GM20431 (cell line): ENCODE measurements around the gene PNKP.
"Not testable (repeated sequence)": the region's sequence is repeated elsewhere in the genome, so short reads cannot be mapped to it uniquely, and the experiment has no call there.

Experiments
- in situ Hi-C: fragments of 300-500 bp; cut with MseI, MboI; formaldehyde crosslinking; loops from one replicate; pipeline ENCODE4 v1.15.0; 2020; ENCODE audit warnings: low sequenced_read_pairs; ENCODE audit not compliant: unreplicated experiment

PNKP gene

GRCh38 chr19:49830766-49831165 is 36.6 kb downstream of the PNKP start:
- in situ Hi-C loops = no loop called here

DNA sequence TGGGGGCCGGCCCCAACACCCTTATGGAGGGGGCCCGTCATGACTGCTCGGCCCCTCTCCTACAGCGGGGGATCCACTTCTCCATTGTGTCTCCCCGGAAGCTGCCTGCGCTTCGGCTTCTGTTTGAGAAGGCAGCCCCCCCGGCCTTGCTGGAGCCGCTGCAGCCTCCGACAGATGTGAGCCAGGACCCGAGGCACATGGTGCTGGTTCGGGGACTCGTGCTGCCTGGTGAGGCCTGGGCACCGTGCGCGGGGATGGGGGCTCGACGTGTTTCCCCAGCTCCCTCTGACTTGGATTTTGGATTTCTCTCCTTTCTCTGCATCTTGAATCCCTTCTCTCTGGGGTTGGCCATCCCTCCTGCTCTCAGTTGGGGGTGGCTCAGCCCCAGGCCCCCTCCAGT is 37.7 kb downstream of the PNKP start:
- in situ Hi-C loops = no loop called here

- in situ Hi-C loops = no loop called here
These were observed 38.2 kb downstream of the PNKP start for GRCh38 chr19:49829200-49829599.

DNA sequence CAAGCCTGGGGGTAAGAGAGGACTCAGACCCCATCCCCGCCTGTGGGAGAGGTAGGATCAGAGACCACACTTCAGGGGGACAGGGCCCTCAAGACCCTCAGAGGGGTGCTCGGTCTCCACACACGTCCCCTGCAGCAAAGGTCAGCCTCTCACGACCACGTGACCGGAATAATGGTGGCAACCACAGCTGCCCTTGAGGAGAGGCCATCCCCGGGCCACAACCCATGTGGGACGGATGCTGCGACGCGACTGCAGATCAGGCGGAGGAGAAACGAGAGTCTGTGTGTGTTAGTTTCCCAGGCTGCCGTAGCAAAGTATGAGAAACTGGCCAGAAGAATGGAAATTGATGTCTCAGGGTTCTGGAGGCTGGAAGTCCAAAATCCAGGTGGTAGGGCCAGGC is 40.3 kb downstream of the PNKP start:
- in situ Hi-C loops = no loop called here

DNA sequence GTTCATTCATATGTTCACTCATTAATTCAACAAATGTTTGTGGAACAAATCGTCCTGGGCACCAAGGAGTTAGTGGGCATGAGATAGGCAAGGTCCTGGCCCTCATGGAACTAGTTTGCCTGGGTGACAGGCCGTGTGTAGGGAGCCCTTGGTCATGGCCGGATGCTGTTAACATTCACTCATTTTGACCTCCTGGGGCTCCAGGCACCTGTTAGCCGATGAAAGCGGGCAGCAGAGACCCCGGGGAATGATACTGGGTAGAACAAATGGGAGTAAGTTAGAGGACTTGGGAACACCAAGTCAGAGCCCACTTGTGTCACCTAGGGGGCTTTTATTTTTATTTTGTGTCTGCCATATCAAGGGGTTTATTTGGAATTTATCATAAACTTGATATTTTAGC is 42.7 kb downstream of the PNKP start:
- in situ Hi-C loops = no loop called here

GRCh38 chr19:49823472-49823871 is 43.9 kb downstream of the PNKP start:
- in situ Hi-C loops = no loop called here

DNA sequence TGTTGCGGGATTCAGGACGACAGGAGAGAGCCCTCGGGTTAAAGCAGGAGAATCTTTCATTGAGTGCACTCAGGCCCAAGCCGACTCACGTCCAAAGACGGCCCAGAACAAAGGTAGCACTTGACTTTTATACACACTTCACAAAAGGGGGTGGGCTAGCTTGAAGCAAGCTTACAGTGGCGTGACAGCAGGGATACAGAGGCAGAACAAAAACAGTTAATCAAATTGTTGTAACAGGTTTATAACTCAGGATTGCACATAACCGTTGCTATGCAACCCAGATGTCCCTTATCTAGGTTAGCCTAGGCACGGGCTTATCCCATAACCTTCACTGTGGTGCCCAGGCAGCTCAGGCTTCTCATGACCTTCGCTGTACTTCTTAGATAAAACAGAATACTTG is 47.3 kb downstream of the PNKP start:
- in situ Hi-C loops = no loop called here

GRCh38 chr19:49819452-49820115 is 47.8 kb downstream of the PNKP start:
- in situ Hi-C loops = not testable (repeated sequence)

DNA sequence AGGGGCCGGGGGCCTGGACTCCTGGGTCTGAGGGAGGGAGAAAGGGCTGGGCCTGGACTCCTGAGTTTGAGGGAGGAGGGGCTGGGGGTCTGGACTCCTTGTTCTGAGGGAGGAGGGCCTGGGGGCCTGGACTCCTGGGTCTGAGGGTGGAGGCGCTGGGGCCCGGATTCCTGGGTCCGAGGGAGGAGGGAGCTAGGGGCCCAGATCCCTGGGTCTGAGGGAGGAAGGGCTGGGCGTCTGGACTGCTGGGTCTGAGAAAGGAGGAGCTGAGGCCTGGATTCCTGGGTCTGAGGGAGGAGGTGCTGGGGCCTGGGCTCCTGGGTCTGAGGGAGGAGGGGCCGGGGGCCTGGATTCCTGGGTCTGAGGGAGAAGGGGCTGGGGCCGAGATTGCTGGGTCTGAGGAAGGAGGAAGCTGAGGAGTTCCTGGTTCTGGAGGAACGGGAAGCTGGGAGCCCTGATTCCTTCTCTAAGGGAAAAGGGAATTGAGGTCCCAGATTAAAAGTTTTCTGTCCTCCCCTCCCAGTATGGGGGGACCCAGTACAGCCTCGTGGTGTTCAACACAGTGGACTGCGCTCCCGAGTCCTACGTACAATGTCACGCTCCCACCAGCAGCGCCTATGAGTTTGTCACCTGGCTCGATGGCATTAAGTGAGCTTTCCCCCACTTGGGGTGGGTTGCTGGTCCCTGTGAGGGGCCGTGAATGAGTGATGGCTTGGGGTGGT is 48.6 kb downstream of the PNKP start:
- in situ Hi-C loops = no loop called here

- in situ Hi-C loops = no loop called here
These were observed 49.3 kb downstream of the PNKP start, which contains the start of gene MED25 for GRCh38 chr19:49817964-49818648. TSS of gene MED25 (plus strand) at chr19:49818289. CDS start at chr19:49818342, 53 bp downstream.

DNA sequence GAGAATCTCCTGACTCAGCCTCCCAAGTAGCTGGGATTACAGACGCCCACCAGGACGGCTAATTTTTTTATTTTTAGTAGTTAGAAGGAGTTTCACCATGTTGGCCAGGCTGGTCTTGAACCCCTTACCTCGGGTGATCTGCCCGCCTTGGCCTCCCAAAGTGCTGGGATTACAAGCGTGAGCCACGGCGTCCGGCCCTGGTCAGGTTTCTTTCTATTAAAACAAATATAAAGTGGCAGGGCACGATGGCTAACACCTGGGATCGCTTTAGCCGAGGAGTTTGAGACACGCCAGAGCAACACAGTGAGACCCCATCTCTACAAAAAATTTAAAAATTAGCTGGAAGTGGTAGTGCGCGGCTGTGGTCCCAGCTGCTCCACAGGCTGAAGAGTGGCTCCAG is 50.8 kb downstream of the PNKP start:
- in situ Hi-C loops = no loop called here

GRCh38 chr19:49814010-49814409 is 53.4 kb downstream of the PNKP start:
- in situ Hi-C loops = no loop called here

- in situ Hi-C loops = no loop called here
These were observed 54.1 kb downstream of the PNKP start, which contains the start of gene FUZ for GRCh38 chr19:49812997-49813861. TSS of gene FUZ (minus strand) at chr19:49813292. CDS start at chr19:49813106, 186 bp downstream.

- in situ Hi-C loops = no loop called here
These were observed 54.9 kb downstream of the PNKP start for GRCh38 chr19:49812452-49812996.

- in situ Hi-C loops = no loop called here
These were observed 56.0 kb downstream of the PNKP start for GRCh38 chr19:49811328-49811727.
